ENCODE data around the gene PYGL.

DNA sequence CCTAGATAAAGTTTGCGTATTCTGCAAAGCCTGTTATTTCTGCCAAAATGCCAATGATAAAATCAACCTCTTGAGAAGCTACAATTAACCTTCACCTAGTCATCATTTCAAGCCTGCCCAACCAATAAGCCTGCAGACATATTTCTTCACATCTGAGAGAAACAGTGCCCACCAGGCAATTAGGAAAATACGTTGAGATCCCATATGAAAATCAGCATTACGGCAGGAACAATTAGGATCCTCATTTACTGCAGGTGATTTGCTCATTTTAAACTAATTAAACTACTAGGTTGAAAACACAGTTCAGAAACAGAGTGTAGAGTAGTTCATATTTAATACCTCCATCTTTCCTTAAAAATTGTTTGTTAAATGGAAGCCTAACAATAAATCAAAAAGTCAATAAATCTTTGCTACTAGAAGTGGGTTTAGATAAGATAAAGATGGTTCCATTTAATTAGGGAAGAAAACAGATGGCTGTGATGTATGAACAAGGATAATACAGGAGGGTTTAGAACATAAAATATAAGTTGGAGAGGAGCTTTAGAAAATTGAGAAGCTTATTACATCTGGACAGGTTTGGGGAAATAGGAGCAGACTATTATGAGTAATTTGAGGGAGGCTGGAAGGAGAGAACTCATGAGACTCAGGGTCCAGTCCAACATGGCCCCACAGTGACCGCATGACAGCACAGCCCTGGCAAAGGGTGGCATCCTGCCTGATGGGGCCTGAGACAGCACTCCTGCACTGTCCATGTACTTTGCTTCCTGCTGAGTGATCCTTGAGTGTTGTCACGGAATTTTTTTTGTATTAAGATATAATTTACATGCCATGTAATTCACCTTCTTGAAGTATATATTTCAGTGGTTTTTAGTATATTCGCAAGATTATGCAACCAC, 26.9 kb upstream of the PYGL start:
- no peak for TF ChIP-seq GATA3 (IDR thresholded peaks at IDR 0.05; ENCODE audit: low read depth, low read length)
- TF ChIP-seq GATA2 (IDR thresholded peaks at IDR 0.05; ENCODE audit: low read depth, low read length): no peak
